Vagina (tissue), 2 donors: Measurements from ENCODE around the gene SLC9A6. TPM values are rescaled to one million over a fixed set of nuclear protein-coding genes. Genes with fewer than 3 reads are reported as not detected.
"Not testable (repeated sequence)": the region's sequence is repeated elsewhere in the genome, so short reads cannot be mapped to it uniquely, and the experiment has no call there.

Experiments used
- DNase-seq, 2 donors: peaks; one replicate each; pipeline ENCODE4 v3.0.0-alpha.2; 2017; ENCODE audit errors: extremely low spot score in 2 of 2
- H3K27ac ChIP-seq: fragments of 200-600 bp; sonication (generic); one replicate; pipeline ENCODE4 v1.5.1; 2019
- H3K27me3 ChIP-seq: fragments of 200-600 bp; sonication (generic); one replicate; pipeline ENCODE4 v1.5.1; 2019
- H3K36me3 ChIP-seq, 2 donors: fragments of 200-600 bp; sonication (generic); one replicate each; pipeline ENCODE4 v1.5.1; 2017 to 2019
- H3K4me1 ChIP-seq: fragments of 200-600 bp; sonication (generic); one replicate; pipeline ENCODE4 v1.5.1; 2019
- H3K4me3 ChIP-seq, 2 donors: fragments of 200-600 bp; sonication (generic); 1 replicate in 1 of 2; 2 replicates in 1 of 2; pipeline ENCODE4 v1.5.1; 2016 to 2019
- H3K9me3 ChIP-seq: fragments of 200-600 bp; sonication (generic); one replicate; pipeline ENCODE4 v1.5.1; 2019
- CTCF ChIP-seq, 3 experiments: fragments of 450-650 bp in 2 of 3; fragments of 200-600 bp in 1 of 3; sonication (generic) in 1 of 3; IDR thresholded peaks; one replicate each; pipeline ENCODE4 v1.5.1; 2017 to 2019; ENCODE audit warnings: antibody characterized with exemption in 3 of 3, mild to moderate bottlenecking in 2 of 3, moderate library complexity in 2 of 3
- POLR2A ChIP-seq, 2 donors: fragments of 450-650 bp; IDR thresholded peaks; one replicate each; pipeline ENCODE4 v1.6.1; 2017; ENCODE audit warnings: antibody characterized with exemption in 2 of 2, mild to moderate bottlenecking in 2 of 2, moderate library complexity in 2 of 2
- POLR2AphosphoS5 ChIP-seq, 2 donors: sonication (generic); formaldehyde crosslinking; IDR thresholded peaks; one replicate each; pipeline ENCODE4 v1.9.0; 2017; ENCODE audit warnings: antibody characterized with exemption in 2 of 2, mild to moderate bottlenecking in 2 of 2, low read depth in 1 of 2; ENCODE audit not compliant: insufficient read depth in 1 of 2
- intact Hi-C: fragments of 100-400 bp; cut with DNase I; formaldehyde crosslinking; loops from one replicate; pipeline ENCODE4 v1.15.1; 2023
- total RNA-seq: library from RNA; depleted of rRNA; stranded (reverse); fragments of >200 nt; gene quantifications from one replicate; pipeline ENCODE4 v1.2.3, GENCODE V29; 2016

The SLC9A6 gene
- total RNA-seq, 1 donor from 2014 or later: 12.8 TPM

GRCh38 chrX:136047969-136048368, 62.7 kb downstream of the SLC9A6 start:
- TF ChIP-seq POLR2AphosphoS5 (IDR thresholded peaks at IDR 0.05; ENCODE audit: insufficient read depth in 1 of 2, low read depth in 1 of 2) (peak in 1 of 2 donors; percentile 41), POLR2A (IDR thresholded peaks at IDR 0.05) (no peak), CTCF (IDR thresholded peaks at IDR 0.05) (no peak)
- H3K9me3 ChIP-seq: no peaks in the 10 kb centered on the region
- no peaks in the 10 kb centered on the region for H3K27me3 ChIP-seq
- no peak for DNase-seq
- peaks cover 5% of the 10 kb centered on the region for H3K4me1 ChIP-seq
- intact Hi-C loops: no loop called here
- peak overlapping the region; percentile 50 for H3K27ac ChIP-seq
- no peak overlapping the region for H3K4me3 ChIP-seq
- no peaks in the 10 kb centered on the region for H3K36me3 ChIP-seq

- H3K27ac ChIP-seq: peak overlapping the region; percentile 50
- intact Hi-C loops: no loop called here
- no peaks in the 10 kb centered on the region for H3K27me3 ChIP-seq
- H3K9me3 ChIP-seq: no peaks in the 10 kb centered on the region
- H3K4me1 ChIP-seq: peaks cover 5% of the 10 kb centered on the region
- TF ChIP-seq POLR2AphosphoS5 (IDR thresholded peaks at IDR 0.05; ENCODE audit: insufficient read depth in 1 of 2, low read depth in 1 of 2) (no peak), CTCF (IDR thresholded peaks at IDR 0.05) (no peak), POLR2A (IDR thresholded peaks at IDR 0.05) (no peak)
- DNase-seq: no peak
- H3K36me3 ChIP-seq: no peaks in the 10 kb centered on the region
- H3K4me3 ChIP-seq: no peak overlapping the region
Measured at GRCh38 chrX:136048446-136048845, 63.2 kb downstream of the SLC9A6 start.

GRCh38 chrX:136049608-136050007, 64.4 kb downstream of the SLC9A6 start:
- Histone ChIP-seq H3K27me3 (no peaks in the 10 kb centered on the region), H3K4me1 (peaks cover 10% of the 10 kb centered on the region), H3K4me3 (no peak overlapping the region), H3K27ac (no peak overlapping the region), H3K9me3 (no peaks in the 10 kb centered on the region), H3K36me3 (no peaks in the 10 kb centered on the region)
- no peak for TF ChIP-seq CTCF (IDR thresholded peaks at IDR 0.05)
- intact Hi-C loops: no loop called here
- DNase-seq: peak in 1 of 2 donors; percentile 82

- intact Hi-C loops, H3K9me3 ChIP-seq, H3K27ac ChIP-seq, H3K27me3 ChIP-seq, H3K4me3 ChIP-seq, H3K36me3 ChIP-seq, DNase-seq: not testable (repeated sequence)
- peaks cover 17% of the 10 kb centered on the region for H3K4me1 ChIP-seq
Measured at GRCh38 chrX:136050875-136051274, 65.6 kb downstream of the SLC9A6 start.

- DNase-seq: no peak
- Histone ChIP-seq H3K27me3 (no peaks in the 10 kb centered on the region), H3K9me3 (no peaks in the 10 kb centered on the region), H3K36me3 (no peaks in the 10 kb centered on the region), H3K27ac (no peak overlapping the region), H3K4me3 (no peak overlapping the region), H3K4me1 (peaks cover 17% of the 10 kb centered on the region)
- TF ChIP-seq CTCF (IDR thresholded peaks at IDR 0.05): no peak
- TF ChIP-seq POLR2AphosphoS5 (IDR thresholded peaks at IDR 0.05; ENCODE audit: insufficient read depth in 1 of 2, low read depth in 1 of 2): no peak
- no peak for TF ChIP-seq POLR2A (IDR thresholded peaks at IDR 0.05)
- intact Hi-C loops: no loop called here
Measured at GRCh38 chrX:136051611-136052010, 66.4 kb downstream of the SLC9A6 start.
